ENCODE data around the gene KLHL12. TPM values are rescaled to one million over a fixed set of nuclear protein-coding genes. Genes with fewer than 3 reads are reported as not detected.
"Not testable (repeated sequence)": the region's sequence is repeated elsewhere in the genome, so short reads cannot be mapped to it uniquely, and the experiment has no call there.

The KLHL12 gene
- polyA plus RNA-seq, 12 donors, result 16.4 to 26.4 (median 22.6) TPM; not detected in 1

DNA sequence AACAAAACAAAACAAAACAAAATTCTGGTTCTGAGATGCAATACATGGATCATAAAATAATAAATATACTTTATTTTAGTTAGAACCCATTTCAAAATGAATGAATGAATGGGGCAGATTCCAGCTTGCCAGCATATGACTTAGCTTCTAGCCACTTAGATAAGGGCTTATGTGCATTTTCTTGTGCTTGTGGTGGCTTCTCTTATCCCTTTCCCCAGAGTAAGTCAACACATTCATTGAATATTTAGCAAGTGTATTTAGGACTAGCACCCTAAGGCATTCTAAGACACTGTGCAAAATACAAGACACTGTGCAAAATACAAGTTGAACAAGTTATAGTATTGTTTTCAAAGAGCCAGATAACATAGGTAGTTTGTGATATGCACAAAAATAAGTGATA, 26.4 kb upstream of the KLHL12 start:
- no peak for DNase-seq

DNA sequence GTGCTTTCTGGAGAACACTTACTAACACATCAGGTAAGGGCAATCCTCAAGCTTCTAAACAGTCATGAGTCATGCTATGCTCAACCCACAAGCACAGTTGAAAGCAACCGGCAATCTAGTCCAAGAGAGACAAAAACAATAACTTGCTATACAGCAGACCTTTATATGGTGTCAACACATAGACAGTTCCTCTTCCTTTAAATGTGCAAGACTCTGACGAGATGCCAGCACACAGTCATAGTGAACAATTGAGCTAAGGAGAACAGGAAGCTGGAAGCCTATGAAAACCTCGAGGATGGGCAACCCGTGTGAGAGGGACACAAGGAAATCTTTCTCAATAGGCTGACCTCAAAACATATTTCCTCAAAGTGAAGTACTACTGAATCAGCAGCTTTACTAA, 25.8 kb upstream of the KLHL12 start:
- no peak for DNase-seq

DNA sequence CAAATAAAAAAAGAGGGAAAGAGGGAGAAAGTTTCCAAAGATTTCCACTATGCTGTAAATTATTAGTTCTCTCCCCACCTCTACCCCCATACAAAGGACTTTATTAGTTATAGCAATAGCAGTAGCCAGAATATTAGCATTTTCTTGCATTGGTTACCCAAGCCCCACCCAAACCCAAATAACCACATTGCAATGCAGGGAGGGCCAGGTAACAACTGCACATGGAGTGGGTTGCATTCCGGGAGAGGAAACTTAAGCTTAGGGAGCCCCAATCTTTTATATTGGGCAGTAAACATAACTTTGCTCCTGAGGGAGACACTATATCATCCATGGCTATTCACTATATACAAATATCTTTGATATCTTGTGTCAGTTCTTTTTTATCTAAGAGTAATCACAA, 25.1 kb upstream of the KLHL12 start:
- DNase-seq, result no peak

DNA sequence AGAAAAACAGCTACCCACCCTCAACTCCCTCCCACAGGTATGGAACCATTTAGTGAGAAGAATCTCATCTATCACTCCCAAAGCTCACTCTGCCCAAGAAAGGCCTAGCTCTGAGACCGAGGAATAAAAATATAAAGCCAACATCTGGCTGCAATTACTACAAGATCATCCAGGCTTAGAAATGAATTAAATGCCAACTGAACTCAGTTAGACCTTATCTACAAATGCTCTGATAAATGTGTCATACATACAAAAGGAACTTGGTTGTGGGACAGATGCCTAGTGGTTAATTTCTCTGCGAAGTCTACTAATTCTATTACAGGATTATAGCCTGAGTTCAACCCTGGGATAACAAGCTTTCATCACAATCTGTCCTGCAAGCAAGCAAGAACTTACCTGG, 24.4 kb upstream of the KLHL12 start:
- DNase-seq, result no peak

DNA sequence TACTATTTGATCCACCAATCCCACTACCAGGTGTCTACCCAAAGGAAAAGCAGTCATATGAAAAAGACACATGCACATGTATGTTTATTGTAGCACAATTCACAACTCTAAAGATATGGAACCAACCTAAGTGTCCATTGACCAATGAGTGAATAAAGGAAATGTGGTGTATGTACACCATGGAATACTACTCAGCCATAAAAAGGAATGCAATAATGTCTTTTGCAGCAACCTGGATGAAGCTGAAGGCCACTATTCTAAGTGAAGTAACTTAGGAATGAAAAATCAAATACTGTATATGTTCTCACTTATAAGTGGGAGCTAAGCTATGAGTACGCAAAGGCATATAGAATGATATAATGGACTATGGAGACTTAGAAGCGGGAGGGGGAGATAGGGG, 18.4 kb upstream of the KLHL12 start:
- DNase-seq, result no peak

DNA sequence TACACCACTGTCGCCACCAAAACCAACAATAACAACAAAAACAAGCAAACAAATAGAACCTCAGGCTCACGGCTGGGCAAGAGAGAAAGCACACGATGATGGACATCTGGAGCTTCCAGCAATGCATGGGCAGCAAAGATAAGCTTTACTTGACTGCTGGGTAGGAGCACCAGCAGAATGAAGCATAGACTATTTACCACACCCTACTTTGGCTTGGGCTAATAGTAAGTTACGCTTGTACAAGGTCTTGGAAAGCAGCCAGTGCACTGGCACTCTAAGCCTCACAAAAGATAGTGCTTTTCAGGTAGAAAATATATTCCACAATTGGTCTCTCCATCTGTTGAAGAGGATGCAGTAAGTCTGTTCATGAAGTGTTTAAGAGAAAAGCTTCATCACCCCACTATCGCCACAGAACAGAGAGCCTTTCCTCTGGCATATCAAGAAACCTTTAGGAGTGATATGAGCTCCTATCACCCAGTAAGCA, 17.4 kb upstream of the KLHL12 start:
- DNase-seq, result no peak

DNA sequence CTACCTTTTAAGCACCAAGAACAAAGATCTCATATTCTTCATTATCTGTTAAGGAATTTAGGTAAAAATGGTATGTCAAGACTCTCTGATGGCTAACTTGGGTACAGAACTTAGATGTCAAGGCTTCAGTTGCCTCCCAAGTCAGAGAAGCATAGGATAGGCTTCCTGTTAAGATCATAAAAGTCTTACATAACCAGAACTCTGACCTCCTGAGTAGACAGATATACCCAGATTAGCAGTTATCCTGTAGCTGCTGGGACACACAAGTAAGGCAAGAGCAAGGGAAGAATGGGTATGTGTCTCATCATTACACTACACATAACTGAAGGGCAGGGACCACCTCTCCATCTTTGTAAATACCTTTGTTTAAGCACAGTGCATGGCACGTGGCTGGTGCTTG, 15.4 kb upstream of the KLHL12 start:
- DNase-seq, result no peak

DNA sequence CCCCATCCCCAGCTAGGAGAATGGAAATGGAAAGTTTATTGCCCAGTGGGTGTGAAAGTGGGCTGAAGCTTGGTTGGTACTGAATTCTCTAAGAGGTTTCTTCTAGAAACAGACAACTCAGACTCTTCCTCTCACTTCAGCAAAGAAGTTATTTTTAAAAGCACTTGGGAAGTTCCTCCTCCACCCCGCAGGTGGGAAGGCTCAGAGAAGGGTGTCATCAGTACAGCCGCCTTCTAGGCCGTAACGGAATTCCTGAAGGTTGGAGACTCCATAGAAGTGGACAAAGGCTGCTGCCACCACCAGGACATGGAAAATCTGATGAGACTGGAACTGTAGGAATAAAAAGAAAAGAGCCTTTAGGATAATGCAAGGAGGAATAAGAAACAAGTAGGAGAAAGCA, 14.3 kb upstream of the KLHL12 start:
- DNase-seq, result no peak

DNA sequence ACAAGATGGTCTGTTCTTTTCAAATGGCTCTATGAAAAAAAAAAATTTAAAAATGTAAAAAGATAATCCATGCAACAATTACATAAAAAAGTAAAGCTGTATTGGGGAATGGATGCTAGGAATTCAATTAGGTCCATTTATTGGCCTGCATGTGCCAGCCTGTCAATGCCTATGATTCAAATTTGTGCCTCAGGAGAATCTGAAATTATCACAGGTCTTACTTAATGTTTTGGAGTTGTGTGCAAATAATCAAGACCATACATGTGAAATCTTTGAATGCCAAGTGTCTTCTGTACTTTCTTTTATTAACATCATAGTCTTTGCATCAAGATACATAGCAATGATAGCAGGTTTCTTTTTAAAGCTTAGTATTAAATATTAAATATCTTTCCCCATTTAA, 13.5 kb upstream of the KLHL12 start:
- no peak for DNase-seq

DNA sequence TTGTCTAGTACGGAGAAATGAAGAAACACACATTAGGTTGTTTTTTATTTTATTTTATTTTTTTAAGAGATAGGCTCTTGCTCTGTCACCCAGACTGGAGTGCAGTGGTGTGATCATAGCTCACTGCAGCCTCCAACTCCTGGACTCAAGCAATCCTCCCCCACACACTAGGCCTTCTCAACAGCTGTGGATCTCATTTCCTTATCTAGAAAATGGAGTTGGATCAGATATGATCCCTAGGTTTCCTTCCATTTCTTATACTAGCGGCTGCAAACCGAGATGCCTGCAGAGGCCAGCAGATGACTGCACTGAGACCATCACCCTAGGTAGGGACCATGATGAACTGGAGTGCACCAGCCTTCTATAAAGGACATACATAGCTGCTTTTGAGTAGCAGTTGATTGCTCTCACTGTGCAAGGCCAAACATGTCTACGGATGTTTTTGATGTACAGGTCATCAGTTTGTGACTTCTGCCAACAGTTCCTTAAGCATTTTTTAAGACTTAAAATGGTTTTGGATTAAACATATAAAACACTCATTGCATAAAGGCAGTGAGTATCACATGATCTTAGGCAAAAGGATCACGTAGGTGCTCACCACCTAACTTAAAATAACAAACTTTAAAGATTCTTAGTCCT, 11.4 kb upstream of the KLHL12 start:
- DNase-seq, result no peak

DNA sequence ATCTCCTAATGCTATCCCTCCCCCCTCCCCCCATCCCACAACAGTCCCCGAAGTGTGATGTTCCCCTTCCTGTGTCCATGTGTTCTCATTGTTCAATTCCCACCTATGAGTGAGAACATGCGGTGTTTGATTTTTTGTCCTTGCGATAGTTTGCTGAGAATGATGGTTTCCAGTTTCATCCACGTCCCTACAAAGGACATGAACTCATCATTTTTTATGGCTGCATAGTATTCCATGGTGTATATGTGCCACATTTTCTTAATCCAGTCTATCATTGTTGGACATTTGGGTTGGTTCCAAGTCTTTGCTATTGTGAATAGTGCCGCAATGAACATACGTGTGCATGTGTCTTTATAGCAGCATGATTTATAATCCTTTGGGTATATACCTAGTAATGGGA, 9.4 kb upstream of the KLHL12 start:
- DNase-seq, result not testable (repeated sequence)

DNA sequence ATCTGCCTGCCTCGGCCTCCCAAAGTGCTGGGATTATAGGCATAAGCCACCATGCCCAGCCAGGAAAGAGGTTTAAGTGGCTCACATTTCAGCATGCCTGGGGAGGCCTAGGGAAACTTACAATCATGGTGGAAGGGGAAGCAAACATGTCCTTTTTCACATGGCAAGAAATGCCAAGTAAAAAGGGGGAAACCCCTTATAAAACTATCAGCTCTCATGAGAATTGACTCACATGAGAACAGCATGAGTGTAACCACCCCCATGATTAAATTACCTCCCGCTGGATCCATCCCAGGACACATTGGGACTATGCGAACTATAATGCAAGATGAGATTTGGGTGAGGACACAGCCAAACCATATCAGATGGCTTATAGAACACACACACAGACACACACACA, 8.8 kb upstream of the KLHL12 start:
- no peak for DNase-seq

DNA sequence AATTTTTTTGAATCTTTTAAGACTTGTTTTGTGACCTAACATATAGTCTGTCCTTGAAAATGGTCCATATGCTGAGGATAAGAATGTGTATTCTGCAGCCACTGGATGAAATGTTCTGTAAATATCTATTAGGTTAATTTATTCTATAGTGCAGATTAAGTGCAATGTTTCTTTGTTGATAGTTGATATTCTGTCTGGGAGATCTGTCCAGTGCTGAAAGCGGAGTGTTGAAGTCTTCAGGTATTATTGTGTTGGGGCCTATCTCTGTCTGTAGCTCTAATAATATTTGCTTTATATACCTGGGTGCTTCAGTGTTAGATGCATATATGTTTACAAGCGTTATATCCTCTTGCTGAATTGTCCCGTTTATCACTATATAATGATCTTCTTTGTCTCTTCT, 7.7 kb upstream of the KLHL12 start:
- no peak for DNase-seq

DNA sequence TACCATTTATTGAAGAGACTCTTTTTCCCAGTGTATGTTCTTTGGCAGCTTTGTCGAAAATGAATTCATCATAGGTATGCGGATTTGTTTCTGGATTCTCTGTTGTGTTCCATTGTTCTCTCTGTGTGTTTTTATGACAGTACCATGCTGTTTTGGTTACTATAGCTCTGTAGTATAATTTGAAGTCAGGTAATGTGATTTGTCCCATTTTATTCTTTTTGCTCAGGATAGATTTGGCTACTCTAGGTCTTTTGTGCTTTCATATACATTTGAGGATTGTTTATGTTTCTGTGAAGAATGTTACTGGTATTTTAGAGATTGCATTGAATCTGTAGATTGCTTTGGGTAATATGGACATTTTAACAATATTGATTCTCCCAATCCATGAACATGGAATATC, 5.4 kb upstream of the KLHL12 start:
- DNase-seq, result no peak

DNA sequence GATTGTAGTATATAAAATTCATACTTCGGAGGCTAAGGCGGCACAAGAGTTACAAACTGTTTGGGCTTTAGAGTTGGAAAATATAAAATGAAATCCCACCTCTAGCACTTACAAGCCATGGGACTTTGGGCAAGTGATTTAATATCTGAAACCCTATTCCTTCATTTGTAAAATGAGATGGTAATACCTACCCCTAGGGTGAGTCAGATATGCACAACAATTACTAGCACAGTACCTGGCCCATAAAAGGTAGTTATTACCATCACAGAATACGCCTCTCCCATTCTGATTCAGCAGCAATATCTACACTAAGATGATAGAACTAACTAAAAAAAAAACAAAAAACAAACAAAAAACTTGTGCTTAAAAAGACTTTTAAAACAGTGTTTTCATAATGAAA, 3.5 kb downstream of the KLHL12 start:
- no peak for DNase-seq

DNA sequence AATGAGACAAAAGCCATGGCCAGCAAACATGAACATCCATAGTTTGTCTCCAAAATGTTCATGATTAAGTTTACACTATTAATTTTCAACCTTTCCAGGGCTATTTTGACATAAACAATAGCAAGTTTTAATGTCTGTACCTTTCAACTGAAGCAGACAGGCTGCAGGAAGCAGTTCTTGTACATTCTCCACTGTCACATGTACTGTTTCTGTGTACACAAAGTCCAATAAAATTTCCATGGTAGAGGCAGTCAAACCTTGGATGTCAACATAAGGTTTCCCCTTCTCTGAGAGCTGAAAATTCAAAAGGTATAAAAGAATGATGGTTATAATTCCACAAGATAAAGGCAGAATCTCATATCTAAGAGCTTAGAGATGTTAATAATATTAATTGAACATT, 7.4 kb downstream of the KLHL12 start:
- DNase-seq, result no peak

DNA sequence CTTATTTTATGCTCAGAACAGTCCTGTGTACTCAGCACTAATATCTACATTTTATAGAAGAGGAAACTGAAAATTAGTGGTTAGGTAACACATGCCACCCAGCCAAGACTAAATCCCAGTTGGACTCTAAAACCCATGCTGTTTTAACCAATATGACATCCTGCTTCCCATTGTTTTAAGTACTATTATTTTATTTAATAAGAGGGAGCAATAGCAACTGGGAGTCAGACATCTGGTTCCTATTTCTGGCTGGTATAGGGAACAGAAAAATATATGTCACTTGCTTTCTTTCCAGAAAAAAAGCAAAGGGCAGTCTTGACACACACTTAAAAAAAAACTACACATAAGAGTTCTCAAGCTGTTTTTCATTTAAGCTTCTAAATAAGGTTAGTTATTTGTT, 11.9 kb downstream of the KLHL12 start:
- no peak for DNase-seq

DNA sequence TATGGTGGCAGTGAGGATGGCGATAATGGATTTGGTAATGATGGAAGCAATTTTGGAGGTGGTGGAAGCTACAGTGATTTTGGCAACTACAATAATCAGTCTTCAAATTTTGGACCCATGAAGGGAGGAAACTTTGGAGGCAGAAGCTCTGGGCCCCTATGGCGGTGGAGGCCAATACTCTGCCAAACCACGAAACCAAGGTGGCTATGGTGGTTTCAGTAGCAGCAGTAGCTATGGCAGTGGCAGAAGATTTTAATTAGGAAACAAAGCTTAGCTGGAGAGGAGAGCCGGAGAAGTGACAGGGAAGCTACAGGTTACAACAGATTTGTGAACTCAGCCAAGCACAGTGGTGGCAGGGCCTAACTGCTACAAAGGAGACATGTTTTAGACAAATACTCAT, 14.6 kb downstream of the KLHL12 start:
- DNase-seq, result not testable (repeated sequence)

DNA sequence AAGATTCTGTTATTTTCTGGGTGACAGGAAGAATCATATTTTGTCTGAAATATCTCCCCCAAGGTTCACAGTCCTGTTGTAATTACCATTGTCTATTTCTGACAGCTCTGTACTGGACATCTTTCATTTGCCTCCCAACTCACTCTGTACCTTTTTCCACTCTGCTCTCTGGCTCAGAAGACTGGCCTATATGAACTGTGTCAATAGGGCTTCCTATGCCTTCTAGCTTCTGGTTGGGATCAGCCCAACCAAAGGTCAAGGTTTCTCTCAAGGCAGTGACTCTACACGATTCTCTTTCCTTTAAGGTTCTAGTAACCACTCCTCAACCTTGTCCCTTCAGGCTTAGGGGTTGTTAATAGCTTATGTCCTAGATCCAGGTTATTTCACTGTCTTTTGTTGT, 17.5 kb downstream of the KLHL12 start:
- no peak for DNase-seq

DNA sequence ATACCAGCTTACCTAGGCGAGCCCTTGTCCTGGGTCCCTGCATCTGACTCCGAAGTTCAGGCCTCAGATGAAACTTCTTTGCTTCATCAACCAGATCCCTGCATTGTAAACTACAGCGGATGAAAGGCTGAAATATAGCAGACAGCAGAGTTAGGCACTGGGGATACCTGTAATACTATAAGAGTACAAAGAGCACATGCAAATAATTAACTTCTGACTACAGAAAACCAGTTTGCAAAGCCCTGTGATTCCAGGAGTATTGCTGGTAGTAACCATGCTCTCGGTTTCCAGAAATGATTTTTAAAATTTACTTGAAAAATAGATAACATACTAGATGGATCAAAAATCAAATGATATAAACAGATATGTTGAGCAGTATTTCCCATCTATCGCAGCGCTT, 18.0 kb downstream of the KLHL12 start:
- DNase-seq, result no peak

DNA sequence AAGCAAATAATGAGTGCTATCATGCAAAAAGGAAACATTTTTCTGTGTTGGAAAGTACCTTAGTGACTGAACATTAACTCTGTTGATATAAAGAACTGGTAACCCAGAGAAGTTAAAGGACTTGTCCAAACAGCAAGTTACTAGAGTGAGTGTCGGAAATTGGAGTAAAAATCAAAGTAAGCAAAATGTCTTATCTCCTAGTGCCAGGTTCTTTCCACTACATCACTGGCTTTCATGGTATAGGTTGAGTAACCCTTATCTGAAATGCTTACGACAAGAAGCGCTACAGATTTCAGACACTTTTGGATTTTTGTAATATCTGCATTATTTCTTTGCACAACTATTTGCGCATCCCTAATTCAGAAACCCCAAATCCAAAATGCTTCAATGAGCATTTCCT, 21.7 kb downstream of the KLHL12 start:
- DNase-seq, result no peak

DNA sequence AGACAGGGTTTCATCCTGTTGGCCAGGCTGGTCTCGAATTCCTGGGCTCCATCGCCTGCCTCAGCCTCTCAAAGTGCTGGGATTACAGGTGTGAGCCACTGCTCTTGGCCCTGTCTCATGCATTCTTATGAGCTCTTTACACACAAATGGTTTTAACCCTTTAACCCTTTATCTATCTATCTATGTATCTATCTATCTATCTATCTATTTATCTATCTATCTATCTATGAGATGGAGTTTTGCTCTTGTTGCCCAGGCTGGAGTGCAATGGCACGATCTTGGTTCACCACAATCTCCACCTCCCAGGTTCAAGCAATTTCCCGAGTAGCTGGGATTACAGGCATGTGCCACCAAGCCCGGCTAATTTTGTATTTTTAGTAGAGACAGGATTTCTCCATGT, 23.2 kb downstream of the KLHL12 start:
- not testable (repeated sequence) for DNase-seq

DNA sequence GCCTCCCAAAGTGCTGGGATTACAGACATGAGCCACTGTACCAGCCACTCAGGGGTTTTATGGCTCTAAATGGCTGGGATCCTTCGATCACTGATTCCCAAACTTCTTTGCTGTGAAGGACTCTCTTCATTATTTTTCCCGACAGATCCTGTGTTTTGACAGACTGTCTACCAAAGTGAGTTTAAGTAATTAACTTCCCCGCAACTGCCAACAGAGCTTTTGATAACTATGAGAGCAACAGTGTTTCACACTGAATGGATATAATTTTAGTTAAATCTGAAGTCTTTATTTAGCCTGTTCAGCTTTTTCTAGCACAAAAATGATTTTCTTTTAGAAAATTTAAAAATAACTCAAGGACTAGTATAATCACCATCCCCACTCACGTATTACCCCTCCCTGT, 25.5 kb downstream of the KLHL12 start:
- no peak for DNase-seq

DNA sequence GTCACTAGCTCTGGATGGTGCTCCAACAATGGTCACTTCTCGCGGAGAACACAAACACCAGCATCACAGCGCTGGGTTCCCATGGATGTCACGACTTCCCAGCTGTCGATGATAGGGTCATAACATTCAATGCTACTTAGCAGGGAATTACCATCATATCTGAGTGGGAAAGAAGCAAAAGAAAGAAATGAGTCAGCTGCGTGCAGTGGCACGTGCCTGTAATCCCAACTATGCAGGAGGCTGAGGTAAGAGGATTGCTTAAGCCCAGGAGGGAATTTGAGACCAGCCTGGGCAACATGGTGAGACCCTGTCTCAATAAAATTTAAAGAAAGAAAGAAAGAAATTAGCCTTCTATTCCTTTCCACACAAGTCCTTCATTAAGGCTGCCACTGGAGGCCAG, 34.5 kb downstream of the KLHL12 start:
- DNase-seq, result no peak

DNA sequence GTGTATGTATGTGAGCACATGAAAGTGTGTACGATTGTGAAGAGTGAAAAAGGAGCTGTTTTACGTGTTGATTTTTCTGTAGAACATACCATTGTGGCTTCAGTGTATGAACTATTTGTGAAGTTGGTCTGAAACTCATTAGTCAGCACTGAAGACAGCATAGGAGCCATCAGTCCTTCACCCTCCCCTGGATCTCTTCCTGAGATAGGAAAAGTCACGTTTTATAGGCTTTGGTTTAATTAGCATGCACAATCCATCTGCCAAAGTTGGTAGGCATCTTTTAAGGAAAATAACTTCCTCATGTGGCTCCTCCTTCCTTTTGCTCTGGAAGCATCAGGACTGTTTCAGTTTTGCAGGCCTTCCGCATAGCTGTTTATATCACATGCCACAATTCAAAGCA, 36.6 kb downstream of the KLHL12 start:
- DNase-seq, result no peak

All from muscle of arm (tissue), 12 donors.